ENCODE results near the gene SH3PXD2B.
"Not testable (repeated sequence)": the region's sequence is repeated elsewhere in the genome, so short reads cannot be mapped to it uniquely, and the experiment has no call there.

SH3PXD2B gene

GRCh38 chr5:172336676-172337285 is 117.5 kb downstream of the SH3PXD2B start:
- Histone ChIP-seq H2AFZ (ENCODE audit: low read length, unreplicated experiment) (no peak overlapping the region), H3K4me1 (ENCODE audit: control insufficient read depth, insufficient read depth, low read length, unreplicated experiment) (no peaks in the 10 kb centered on the region), H3K27me3 (ENCODE audit: insufficient read depth, low read length) (no peaks in the 10 kb centered on the region), H3K36me3 (ENCODE audit: insufficient read depth, low read length) (peaks cover 28% of the 10 kb centered on the region; the same call in 1 of the 2 replicates), H3K27ac (ENCODE audit: low read depth, low read length) (no peak overlapping the region), H3K79me2 (ENCODE audit: control insufficient read depth, insufficient read depth, low read length, unreplicated experiment) (no peaks in the 10 kb centered on the region), H3K4me3 (ENCODE audit: low read depth, low read length) (no peak overlapping the region)

DNA sequence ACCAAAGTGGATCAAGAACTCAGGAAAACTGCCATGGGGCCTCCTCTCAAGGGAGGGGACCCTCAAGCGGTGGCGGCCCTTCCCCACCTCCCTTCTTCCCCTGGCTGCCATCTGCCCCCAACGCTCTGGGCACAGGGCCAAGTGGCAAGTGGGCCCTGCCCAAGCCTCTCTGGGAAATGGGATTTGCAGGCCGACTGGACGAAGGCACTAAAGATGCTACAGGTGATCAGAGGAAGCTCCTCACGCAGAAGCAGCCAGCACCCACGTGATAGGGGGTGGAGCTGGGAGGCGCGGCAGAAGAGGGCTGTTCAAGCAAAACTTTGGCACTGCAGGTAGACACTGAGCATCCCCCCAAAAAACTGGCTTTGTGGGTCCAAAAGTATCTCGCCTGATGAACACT is 118.1 kb downstream of the SH3PXD2B start:
- Histone ChIP-seq H3K4me1 (ENCODE audit: control insufficient read depth, insufficient read depth, low read length, unreplicated experiment) (no peaks in the 10 kb centered on the region), H3K27ac (ENCODE audit: low read depth, low read length) (no peak overlapping the region), H3K79me2 (ENCODE audit: control insufficient read depth, insufficient read depth, low read length, unreplicated experiment) (no peaks in the 10 kb centered on the region), H3K4me3 (ENCODE audit: low read depth, low read length) (no peak overlapping the region), H2AFZ (ENCODE audit: low read length, unreplicated experiment) (no peak overlapping the region), H3K36me3 (ENCODE audit: insufficient read depth, low read length) (peaks cover 27% of the 10 kb centered on the region; the same call in 1 of the 2 replicates), H3K27me3 (ENCODE audit: insufficient read depth, low read length) (no peaks in the 10 kb centered on the region)

DNA sequence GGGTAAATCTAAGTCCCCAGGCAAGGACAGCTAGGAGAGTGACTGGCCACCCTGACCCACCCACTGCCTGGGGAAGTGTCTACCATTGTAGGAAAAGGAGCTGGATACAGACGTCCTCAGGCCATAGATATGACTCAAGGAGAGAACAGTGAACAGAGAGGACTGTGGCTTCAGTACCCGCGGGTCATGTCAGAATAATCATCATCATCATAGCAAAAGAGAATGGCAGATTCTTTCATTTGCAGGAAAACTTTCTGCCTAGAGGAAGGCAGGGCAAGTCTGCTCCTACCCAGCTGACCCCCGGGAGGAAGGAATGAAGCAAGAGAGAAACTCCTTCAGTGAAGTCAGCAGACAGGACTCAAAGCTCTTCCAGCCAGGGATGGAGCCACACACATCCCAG is 118.6 kb downstream of the SH3PXD2B start:
- H3K4me1 ChIP-seq (ENCODE audit: control insufficient read depth, insufficient read depth, low read length, unreplicated experiment): no peaks in the 10 kb centered on the region
- H3K27me3 ChIP-seq (ENCODE audit: insufficient read depth, low read length): no peaks in the 10 kb centered on the region
- H3K79me2 ChIP-seq (ENCODE audit: control insufficient read depth, insufficient read depth, low read length, unreplicated experiment): no peaks in the 10 kb centered on the region
- no peak overlapping the region for H3K4me3 ChIP-seq (ENCODE audit: low read depth, low read length)
- H3K36me3 ChIP-seq (ENCODE audit: insufficient read depth, low read length): peaks cover 22% of the 10 kb centered on the region; the same call in 1 of the 2 replicates
- H2AFZ ChIP-seq (ENCODE audit: low read length, unreplicated experiment): no peak overlapping the region
- H3K27ac ChIP-seq (ENCODE audit: low read depth, low read length): no peak overlapping the region

DNA sequence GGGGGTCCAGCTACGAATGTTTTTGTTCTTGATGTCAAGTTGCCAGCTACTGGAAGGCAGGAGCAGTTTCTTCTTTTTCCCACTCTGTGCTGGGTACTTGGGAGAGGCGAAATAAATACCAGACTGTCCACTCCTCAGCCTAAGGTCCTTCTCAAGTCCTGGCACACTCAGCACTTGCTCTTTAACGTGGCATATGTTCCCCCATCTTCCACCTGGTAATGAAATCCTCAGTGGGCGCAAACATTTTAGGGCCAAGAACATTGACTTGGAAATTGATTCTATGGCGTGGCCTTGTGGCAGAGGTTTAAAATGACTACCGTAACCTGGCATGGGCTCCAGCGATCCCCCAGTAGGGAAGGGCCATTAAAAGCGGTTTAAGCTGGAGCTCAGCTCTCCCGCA is 119.7 kb downstream of the SH3PXD2B start:
- no peak overlapping the region for H3K4me3 ChIP-seq (ENCODE audit: low read depth, low read length)

DNA sequence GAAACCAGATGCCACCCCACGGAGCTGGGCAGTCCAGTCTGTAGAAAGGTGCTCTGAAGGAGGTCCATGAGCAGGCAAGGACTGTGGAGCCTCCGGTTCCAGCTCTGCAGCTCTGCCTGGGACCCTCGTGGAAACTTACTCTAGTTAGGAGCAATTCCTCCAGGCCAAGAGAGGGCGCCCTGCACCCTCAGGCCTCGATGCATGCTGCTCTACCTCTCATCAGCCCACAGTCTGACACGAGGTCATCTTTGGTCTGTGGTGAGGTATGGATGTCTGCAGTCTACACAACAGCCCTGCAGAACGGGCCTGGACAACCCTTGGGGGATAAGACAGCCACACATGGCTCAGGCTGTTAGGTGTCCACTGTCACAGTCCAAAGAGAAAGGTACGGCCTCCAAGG is 120.1 kb downstream of the SH3PXD2B start:
- no peaks in the 10 kb centered on the region for H3K79me2 ChIP-seq (ENCODE audit: control insufficient read depth, insufficient read depth, low read length, unreplicated experiment)
- H3K36me3 ChIP-seq (ENCODE audit: insufficient read depth, low read length): peaks cover 17% of the 10 kb centered on the region; the same call in 1 of the 2 replicates
- no peaks in the 10 kb centered on the region for H3K4me1 ChIP-seq (ENCODE audit: control insufficient read depth, insufficient read depth, low read length, unreplicated experiment)
- H3K27ac ChIP-seq (ENCODE audit: low read depth, low read length): no peak overlapping the region
- no peak overlapping the region for H2AFZ ChIP-seq (ENCODE audit: low read length, unreplicated experiment)
- H3K27me3 ChIP-seq (ENCODE audit: insufficient read depth, low read length): no peaks in the 10 kb centered on the region
- H3K4me3 ChIP-seq (ENCODE audit: low read depth, low read length): no peak overlapping the region

More for the DNA sequence above, 119.7 kb downstream of the SH3PXD2B start:
- H3K4me1 ChIP-seq (ENCODE audit: control insufficient read depth, insufficient read depth, low read length, unreplicated experiment): no peaks in the 10 kb centered on the region
- no peaks in the 10 kb centered on the region for H3K27me3 ChIP-seq (ENCODE audit: insufficient read depth, low read length)
- peaks cover 21% of the 10 kb centered on the region; the same call in 1 of the 2 replicates for H3K36me3 ChIP-seq (ENCODE audit: insufficient read depth, low read length)
- no peak overlapping the region for H2AFZ ChIP-seq (ENCODE audit: low read length, unreplicated experiment)
- H3K79me2 ChIP-seq (ENCODE audit: control insufficient read depth, insufficient read depth, low read length, unreplicated experiment): no peaks in the 10 kb centered on the region
- no peak overlapping the region for H3K27ac ChIP-seq (ENCODE audit: low read depth, low read length)

DNA sequence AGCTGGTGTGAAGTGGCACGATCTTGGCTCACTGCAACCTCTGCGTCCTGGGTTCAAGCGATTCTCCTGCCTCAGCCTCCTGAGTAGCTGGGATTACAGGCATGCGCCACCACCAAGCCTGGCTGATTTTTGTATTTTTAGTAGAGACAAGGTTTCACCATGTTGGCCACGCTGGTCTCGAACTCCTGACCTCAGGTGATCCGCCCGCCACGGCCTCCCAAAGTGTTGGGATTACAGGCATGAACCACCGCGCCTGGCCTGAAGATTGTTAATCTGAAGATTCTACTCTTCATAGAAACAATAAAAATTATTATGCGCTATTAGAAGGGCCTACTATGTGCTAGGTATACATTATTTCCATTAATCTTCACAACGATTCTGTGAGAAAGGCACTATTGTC is 127.4 kb downstream of the SH3PXD2B start:
- H3K4me3 ChIP-seq (ENCODE audit: low read depth, low read length): not testable (repeated sequence)

GRCh38 chr5:172325452-172325851 is 128.9 kb downstream of the SH3PXD2B start:
- Histone ChIP-seq H3K4me3 (ENCODE audit: low read depth, low read length) (no peak overlapping the region), H3K79me2 (ENCODE audit: control insufficient read depth, insufficient read depth, low read length, unreplicated experiment) (no peaks in the 10 kb centered on the region)

More for the DNA sequence above, 127.4 kb downstream of the SH3PXD2B start:
- H2AFZ ChIP-seq (ENCODE audit: low read length, unreplicated experiment); H3K79me2 ChIP-seq (ENCODE audit: control insufficient read depth, insufficient read depth, low read length, unreplicated experiment); H3K36me3 ChIP-seq (ENCODE audit: insufficient read depth, low read length); H3K27ac ChIP-seq (ENCODE audit: low read depth, low read length); H3K27me3 ChIP-seq (ENCODE audit: insufficient read depth, low read length); H3K4me1 ChIP-seq (ENCODE audit: control insufficient read depth, insufficient read depth, low read length, unreplicated experiment): not testable (repeated sequence)

GRCh38 chr5:172322028-172322965 is 132.0 kb downstream of the SH3PXD2B start:
- no peaks in the 10 kb centered on the region for H3K79me2 ChIP-seq (ENCODE audit: control insufficient read depth, insufficient read depth, low read length, unreplicated experiment)
- H2AFZ ChIP-seq (ENCODE audit: low read length, unreplicated experiment): no peak overlapping the region
- peaks cover 11% of the 10 kb centered on the region for H3K4me1 ChIP-seq (ENCODE audit: control insufficient read depth, insufficient read depth, low read length, unreplicated experiment)
- no peak overlapping the region for H3K27ac ChIP-seq (ENCODE audit: low read depth, low read length)
- no peaks in the 10 kb centered on the region for H3K36me3 ChIP-seq (ENCODE audit: insufficient read depth, low read length)
- H3K27me3 ChIP-seq (ENCODE audit: insufficient read depth, low read length): no peaks in the 10 kb centered on the region
- no peak overlapping the region for H3K4me3 ChIP-seq (ENCODE audit: low read depth, low read length)

More at GRCh38 chr5:172325452-172325851, 128.9 kb downstream of the SH3PXD2B start:
- Histone ChIP-seq H3K27me3 (ENCODE audit: insufficient read depth, low read length) (no peaks in the 10 kb centered on the region), H3K36me3 (ENCODE audit: insufficient read depth, low read length) (no peaks in the 10 kb centered on the region), H3K27ac (ENCODE audit: low read depth, low read length) (no peak overlapping the region), H2AFZ (ENCODE audit: low read length, unreplicated experiment) (no peak overlapping the region), H3K4me1 (ENCODE audit: control insufficient read depth, insufficient read depth, low read length, unreplicated experiment) (no peaks in the 10 kb centered on the region)

DNA sequence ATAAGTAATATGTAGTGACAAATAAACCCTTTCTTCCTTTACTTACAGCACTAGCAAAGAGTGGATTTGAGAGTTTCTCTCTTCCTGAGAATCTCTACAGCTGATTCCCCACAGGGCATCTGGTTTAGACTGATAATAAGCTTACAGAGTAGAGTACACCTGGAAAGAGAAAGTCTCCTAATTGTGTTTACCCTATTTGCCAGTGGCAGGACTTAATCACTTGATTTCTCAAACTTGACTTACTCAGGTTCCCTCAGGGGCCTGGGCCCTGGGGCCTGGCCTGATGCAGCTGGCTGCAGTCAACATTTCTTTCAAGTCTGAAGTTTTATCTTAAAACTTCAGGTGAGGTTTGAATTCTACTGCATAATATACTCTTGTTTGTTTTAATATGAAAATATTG is 132.7 kb downstream of the SH3PXD2B start:
- no peaks in the 10 kb centered on the region for H3K79me2 ChIP-seq (ENCODE audit: control insufficient read depth, insufficient read depth, low read length, unreplicated experiment)
- H3K4me1 ChIP-seq (ENCODE audit: control insufficient read depth, insufficient read depth, low read length, unreplicated experiment): peaks cover 11% of the 10 kb centered on the region
- no peak overlapping the region for H3K27ac ChIP-seq (ENCODE audit: low read depth, low read length)
- H3K27me3 ChIP-seq (ENCODE audit: insufficient read depth, low read length): no peaks in the 10 kb centered on the region
- no peak overlapping the region for H2AFZ ChIP-seq (ENCODE audit: low read length, unreplicated experiment)
- H3K4me3 ChIP-seq (ENCODE audit: low read depth, low read length): no peak overlapping the region
- H3K36me3 ChIP-seq (ENCODE audit: insufficient read depth, low read length): no peaks in the 10 kb centered on the region

- peak overlapping the region; percentile 34 for H2AFZ ChIP-seq (ENCODE audit: low read length, unreplicated experiment)
- no peaks in the 10 kb centered on the region for H3K27me3 ChIP-seq (ENCODE audit: insufficient read depth, low read length)
- H3K27ac ChIP-seq (ENCODE audit: low read depth, low read length): peak overlapping the region; percentile 77
- peak overlapping the region; percentile 55 for H3K4me3 ChIP-seq (ENCODE audit: low read depth, low read length)
- H3K4me1 ChIP-seq (ENCODE audit: control insufficient read depth, insufficient read depth, low read length, unreplicated experiment): peaks cover 11% of the 10 kb centered on the region
- H3K36me3 ChIP-seq (ENCODE audit: insufficient read depth, low read length): no peaks in the 10 kb centered on the region
- H3K79me2 ChIP-seq (ENCODE audit: control insufficient read depth, insufficient read depth, low read length, unreplicated experiment): no peaks in the 10 kb centered on the region
Observed at GRCh38 chr5:172319708-172320441, 134.4 kb downstream of the SH3PXD2B start.
